Karpas-422 (cell line): ENCODE data around the gene PIN1. TPM values are rescaled to one million over a fixed set of nuclear protein-coding genes. Genes with fewer than 3 reads are reported as not detected.

Source experiments
- DNase-seq: peaks from one replicate; pipeline ENCODE4 v3.0.0-alpha.2; 2015
- H2AFZ ChIP-seq: fragments of 200-600 bp; sonication (generic); 2 replicates; pipeline ENCODE4 v1.6.1; 2014; ENCODE audit warnings: antibody characterized with exemption, low read length, mixed read lengths
- H3K27ac ChIP-seq: fragments of 200-600 bp; sonication (generic); 2 replicates; pipeline ENCODE4 v1.5.1; 2014; ENCODE audit warnings: mild to moderate bottlenecking, low read length, moderate library complexity
- H3K27me3 ChIP-seq: fragments of 200-600 bp; sonication (generic); 2 replicates; pipeline ENCODE4 v1.6.1; 2014; ENCODE audit warnings: low read length, mixed read lengths
- H3K36me3 ChIP-seq: fragments of 200-600 bp; sonication (generic); 2 replicates; pipeline ENCODE4 v1.6.1; 2014; ENCODE audit warnings: low read length, mixed read lengths; ENCODE audit not compliant: insufficient read depth
- H3K4me1 ChIP-seq: fragments of 200-600 bp; sonication (generic); 2 replicates; pipeline ENCODE4 v1.6.1; 2014; ENCODE audit warnings: mild to moderate bottlenecking, low read length, mixed read lengths
- H3K4me2 ChIP-seq: fragments of 200-600 bp; sonication (generic); 2 replicates; pipeline ENCODE4 v1.6.1; 2014; ENCODE audit warnings: low read length, low read depth, mild to moderate bottlenecking; ENCODE audit not compliant: poor library complexity, severe bottlenecking
- H3K4me3 ChIP-seq: fragments of 200-600 bp; sonication (generic); 2 replicates; pipeline ENCODE4 v1.5.1; 2014; ENCODE audit warnings: mild to moderate bottlenecking, antibody characterized with exemption, low read length, mixed read lengths
- H3K79me2 ChIP-seq: fragments of 200-600 bp; sonication (generic); 2 replicates; pipeline ENCODE4 v1.6.1; 2014; ENCODE audit warnings: mild to moderate bottlenecking, low read length, mixed read lengths
- H3K9ac ChIP-seq: fragments of 200-600 bp; sonication (generic); 2 replicates; pipeline ENCODE4 v1.6.0; 2014; ENCODE audit warnings: low read length
- H3K9me2 ChIP-seq: fragments of 200-600 bp; sonication (generic), shearing (Covaris generic); replicated peaks from 2 replicates; pipeline ENCODE4 v1.6.0; 2014; ENCODE audit warnings: mild to moderate bottlenecking, low read length, moderate library complexity; ENCODE audit not compliant: insufficient read depth
- H3K9me3 ChIP-seq: fragments of 300-700, 200-600 bp; sonication (generic); 2 replicates; pipeline ENCODE4 v1.6.1; 2014; ENCODE audit warnings: low read length, mixed read lengths
- H4K20me1 ChIP-seq: fragments of 200-600 bp; sonication (generic); 2 replicates; pipeline ENCODE4 v1.6.1; 2014; ENCODE audit warnings: mild to moderate bottlenecking, antibody characterized with exemption, low read length, low read depth; ENCODE audit not compliant: insufficient read depth
- total RNA-seq: library from RNA; depleted of rRNA; stranded (reverse); fragments of >200 nt; shearing (Covaris generic); gene quantifications from 2 replicates; pipeline ENCODE4 v1.2.3, GENCODE V29; 2014; ENCODE audit warnings: low replicate concordance

The PIN1 gene
- total RNA-seq, 1 experiment from 2014 or later, result 56.9 TPM

DNA sequence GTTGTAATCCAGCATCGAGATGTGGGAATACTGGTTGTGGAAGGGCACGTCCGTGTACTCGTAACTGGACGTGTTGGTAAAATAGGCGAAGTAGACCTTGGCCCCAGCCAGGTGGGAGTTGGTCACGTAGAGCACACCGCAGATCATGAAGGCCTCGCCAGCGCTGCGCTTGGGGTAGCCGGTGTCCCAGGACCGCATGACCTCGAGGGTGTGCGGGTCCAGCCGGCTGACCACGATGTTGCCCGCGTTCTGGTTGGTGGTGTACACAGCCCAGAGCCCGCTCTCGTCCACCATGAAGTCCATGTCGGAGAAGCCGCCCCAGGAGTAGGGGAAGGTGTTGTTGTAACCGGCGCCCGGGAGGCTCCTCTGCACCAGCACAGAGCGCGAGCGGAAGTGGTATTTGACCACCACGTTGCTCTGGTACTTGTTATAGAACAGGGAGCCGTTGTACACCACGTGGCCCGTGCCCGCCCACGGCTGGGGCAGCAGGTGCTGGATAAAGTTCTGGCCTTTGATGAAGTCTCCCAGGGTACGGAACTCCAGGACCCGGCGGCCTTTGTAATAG is 19.2 kb downstream of the PIN1 start:
- no peaks in the 10 kb centered on the region for H3K4me1 ChIP-seq
- no peaks in the 10 kb centered on the region for H3K9me3 ChIP-seq
- H3K4me3 ChIP-seq, result no peak overlapping the region

DNA sequence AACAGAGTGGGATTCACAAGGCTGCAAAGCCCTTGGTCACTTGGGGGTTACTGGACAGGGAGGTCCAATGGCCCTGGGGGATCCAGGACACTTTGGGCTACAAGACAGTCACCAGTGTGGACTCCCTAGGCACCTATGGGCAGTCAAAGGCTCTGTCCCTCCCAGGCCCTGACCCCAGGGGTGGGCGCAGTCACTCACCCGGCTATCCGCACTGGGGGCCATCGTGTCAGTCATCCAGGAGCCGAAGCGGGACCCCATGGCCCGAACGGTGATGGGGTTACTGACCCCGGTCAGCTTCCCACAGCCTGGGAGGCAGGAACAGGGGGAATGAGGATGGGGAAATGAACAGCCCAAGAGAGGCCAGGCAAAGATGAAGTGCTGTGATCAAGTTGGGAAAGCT is 21.5 kb downstream of the PIN1 start:
- no peak overlapping the region for H2AFZ ChIP-seq
- no peaks in the 10 kb centered on the region for H3K9me3 ChIP-seq
- no peaks in the 10 kb centered on the region for H3K9me2 ChIP-seq
- no peaks in the 10 kb centered on the region for H3K4me1 ChIP-seq
- no peak for DNase-seq
- H3K4me3 ChIP-seq, result no peak overlapping the region
- H3K79me2 ChIP-seq, result no peaks in the 10 kb centered on the region
- no peaks in the 10 kb centered on the region for H4K20me1 ChIP-seq
- H3K27ac ChIP-seq, result no peak overlapping the region
- H3K9ac ChIP-seq, result no peak overlapping the region
- H3K4me2 ChIP-seq, result no peak overlapping the region
- no peaks in the 10 kb centered on the region for H3K36me3 ChIP-seq
- H3K27me3 ChIP-seq, result no peaks in the 10 kb centered on the region

More for the DNA sequence above, 19.2 kb downstream of the PIN1 start:
- H3K36me3 ChIP-seq, result no peaks in the 10 kb centered on the region
- no peaks in the 10 kb centered on the region for H3K9me2 ChIP-seq
- no peak overlapping the region for H2AFZ ChIP-seq
- no peaks in the 10 kb centered on the region for H3K79me2 ChIP-seq
- H3K4me2 ChIP-seq, result no peak overlapping the region
- no peak for DNase-seq
- H3K27ac ChIP-seq, result no peak overlapping the region
- no peak overlapping the region for H3K9ac ChIP-seq
- H3K27me3 ChIP-seq, result no peaks in the 10 kb centered on the region
- 0 out of 2 replicates have a peak, but pooled peaks cover 4% of the 10 kb centered on the region for H4K20me1 ChIP-seq

DNA sequence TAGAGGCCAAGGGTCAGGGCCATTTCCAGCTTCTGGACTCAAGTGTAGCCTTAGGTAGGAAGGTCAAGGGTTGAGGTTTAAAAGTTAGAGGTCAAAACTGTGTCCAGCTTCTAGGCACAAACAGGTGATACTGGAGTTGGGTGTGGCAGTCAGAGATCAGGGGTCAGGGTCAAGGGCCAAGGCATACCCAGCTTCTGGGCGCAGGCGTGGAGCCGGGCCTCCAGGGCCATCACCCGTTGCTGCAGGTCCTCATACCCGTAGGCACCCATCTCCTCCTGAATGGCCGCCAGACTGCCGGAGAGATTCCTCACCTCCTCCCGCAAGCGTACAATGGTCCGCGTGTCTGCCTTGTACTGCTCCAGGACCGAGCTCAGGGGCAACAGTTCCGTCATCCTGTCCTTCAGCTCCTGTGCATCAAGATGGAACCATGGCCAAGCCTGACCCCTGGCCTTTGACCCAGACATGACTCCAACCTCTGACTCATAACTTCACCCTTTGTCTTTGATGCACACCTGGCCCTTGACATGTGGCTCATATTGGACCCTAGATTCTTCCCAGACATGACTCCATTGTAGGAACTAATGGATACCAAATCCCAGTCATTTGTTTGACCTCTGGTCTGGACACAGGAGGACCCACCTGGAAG is 22.1 kb downstream of the PIN1 start:
- H3K9ac ChIP-seq, result no peak overlapping the region
- H2AFZ ChIP-seq, result no peak overlapping the region
- H3K36me3 ChIP-seq, result no peaks in the 10 kb centered on the region
- H3K4me2 ChIP-seq, result no peak overlapping the region
- no peaks in the 10 kb centered on the region for H3K4me1 ChIP-seq
- H3K9me3 ChIP-seq, result no peaks in the 10 kb centered on the region
- H3K27me3 ChIP-seq, result no peaks in the 10 kb centered on the region
- H3K4me3 ChIP-seq, result no peak overlapping the region
- no peak overlapping the region for H3K27ac ChIP-seq
- DNase-seq, result no peak
- no peaks in the 10 kb centered on the region for H3K79me2 ChIP-seq
- H4K20me1 ChIP-seq, result no peaks in the 10 kb centered on the region
- no peaks in the 10 kb centered on the region for H3K9me2 ChIP-seq

DNA sequence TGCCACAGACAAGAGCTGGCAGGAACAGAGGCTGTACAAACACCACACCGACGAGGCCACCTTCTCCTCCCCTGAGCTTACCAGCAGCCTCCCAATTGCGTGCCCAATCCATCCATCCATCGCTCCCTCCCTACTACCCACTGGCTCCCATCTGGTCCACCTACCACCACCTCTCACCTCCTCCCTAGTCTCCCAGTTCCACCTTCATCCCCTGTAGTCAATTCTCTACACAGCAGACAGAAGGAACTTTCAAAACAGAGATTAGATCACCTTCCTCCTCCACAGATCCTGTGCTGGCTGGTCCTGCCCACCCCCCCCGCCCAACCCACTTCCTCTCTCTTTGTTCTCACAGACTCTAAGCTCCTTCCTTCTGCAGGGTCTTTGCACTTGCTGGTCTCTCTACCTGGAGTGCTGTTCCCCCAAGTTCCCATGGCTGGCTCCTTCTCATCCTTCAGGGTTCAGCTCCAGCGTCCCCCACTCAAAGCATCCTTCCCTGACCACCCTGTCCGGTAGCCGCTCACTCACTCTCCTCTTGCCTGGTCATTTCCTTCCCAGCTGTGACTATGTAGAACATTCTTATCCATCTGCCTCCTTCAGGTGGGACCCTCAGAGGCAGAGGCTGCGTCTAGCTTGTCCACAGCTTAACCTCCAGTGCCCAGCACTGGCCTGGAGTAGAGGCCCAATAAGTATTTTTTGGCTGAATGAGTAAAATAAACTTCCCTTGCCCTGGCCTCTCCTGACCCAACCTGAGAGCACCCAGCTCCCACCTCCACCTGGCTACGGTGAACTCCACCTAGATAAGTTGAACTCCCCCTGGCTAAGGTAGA is 23.0 kb downstream of the PIN1 start:
- no peak overlapping the region for H2AFZ ChIP-seq

DNA sequence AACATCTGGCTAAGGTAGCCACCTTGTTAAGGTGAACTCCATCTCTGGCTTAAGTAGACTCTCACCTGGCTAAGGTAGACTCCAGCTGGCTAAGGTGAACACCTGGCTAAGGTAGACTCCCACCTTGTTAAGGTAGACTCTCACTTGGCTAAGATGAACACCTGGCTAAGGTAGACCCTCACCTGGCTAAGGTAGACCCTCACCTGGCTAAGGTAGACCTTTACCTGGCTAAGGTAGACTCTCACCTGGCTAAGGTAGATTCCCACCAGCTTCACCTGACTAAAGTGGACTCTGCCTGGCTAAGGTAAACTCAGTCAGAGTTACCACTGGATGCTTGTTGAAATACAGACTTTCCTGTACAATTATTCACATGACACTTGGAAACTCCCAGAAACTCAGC is 23.6 kb downstream of the PIN1 start:
- H3K27ac ChIP-seq, result no peak overlapping the region
- H3K4me2 ChIP-seq, result no peak overlapping the region
- no peaks in the 10 kb centered on the region for H3K79me2 ChIP-seq
- H3K4me1 ChIP-seq, result no peaks in the 10 kb centered on the region
- no peak overlapping the region for H3K4me3 ChIP-seq
- no peak overlapping the region for H3K9ac ChIP-seq
- no peaks in the 10 kb centered on the region for H3K36me3 ChIP-seq
- DNase-seq, result no peak
- H3K27me3 ChIP-seq, result no peaks in the 10 kb centered on the region
- no peak overlapping the region for H2AFZ ChIP-seq
- no peaks in the 10 kb centered on the region for H4K20me1 ChIP-seq
- H3K9me3 ChIP-seq, result no peaks in the 10 kb centered on the region
- no peaks in the 10 kb centered on the region for H3K9me2 ChIP-seq

More for the DNA sequence above, 23.0 kb downstream of the PIN1 start:
- no peak for DNase-seq
- H4K20me1 ChIP-seq, result no peaks in the 10 kb centered on the region
- H3K4me1 ChIP-seq, result no peaks in the 10 kb centered on the region
- H3K4me2 ChIP-seq, result no peak overlapping the region
- no peak overlapping the region for H3K9ac ChIP-seq
- H3K27me3 ChIP-seq, result no peaks in the 10 kb centered on the region
- H3K9me3 ChIP-seq, result no peaks in the 10 kb centered on the region
- H3K36me3 ChIP-seq, result no peaks in the 10 kb centered on the region
- H3K79me2 ChIP-seq, result no peaks in the 10 kb centered on the region
- no peak overlapping the region for H3K4me3 ChIP-seq
- no peak overlapping the region for H3K27ac ChIP-seq
- H3K9me2 ChIP-seq, result no peaks in the 10 kb centered on the region

DNA sequence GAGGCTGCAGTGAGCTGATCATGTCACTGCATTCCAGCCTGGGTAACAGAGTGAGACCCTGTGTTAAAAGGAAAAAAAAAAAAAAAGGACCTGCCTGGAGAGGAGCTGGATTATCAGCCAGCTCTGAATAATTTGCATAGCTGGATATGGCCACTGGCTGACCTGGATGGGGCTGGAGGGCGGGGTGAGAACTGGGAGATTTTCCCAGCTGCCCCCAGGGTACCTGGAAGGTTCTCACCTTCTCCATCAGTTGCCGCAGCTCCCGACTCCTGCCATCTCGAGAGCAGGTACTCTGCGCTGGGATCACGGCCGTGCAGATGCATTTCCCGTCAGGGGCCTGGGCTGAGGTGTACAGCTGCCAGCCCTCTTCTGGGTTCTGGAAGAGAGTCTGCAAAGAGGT is 25.3 kb downstream of the PIN1 start:
- DNase-seq, result no peak
- Histone ChIP-seq H3K4me3 (no peak overlapping the region), H3K4me2 (no peak overlapping the region), H3K9me3 (no peaks in the 10 kb centered on the region), H3K79me2 (no peaks in the 10 kb centered on the region), H3K27me3 (no peaks in the 10 kb centered on the region), H3K36me3 (no peaks in the 10 kb centered on the region), H4K20me1 (no peaks in the 10 kb centered on the region), H3K4me1 (no peaks in the 10 kb centered on the region), H2AFZ (no peak overlapping the region), H3K9me2 (no peaks in the 10 kb centered on the region), H3K9ac (no peak overlapping the region), H3K27ac (no peak overlapping the region)

DNA sequence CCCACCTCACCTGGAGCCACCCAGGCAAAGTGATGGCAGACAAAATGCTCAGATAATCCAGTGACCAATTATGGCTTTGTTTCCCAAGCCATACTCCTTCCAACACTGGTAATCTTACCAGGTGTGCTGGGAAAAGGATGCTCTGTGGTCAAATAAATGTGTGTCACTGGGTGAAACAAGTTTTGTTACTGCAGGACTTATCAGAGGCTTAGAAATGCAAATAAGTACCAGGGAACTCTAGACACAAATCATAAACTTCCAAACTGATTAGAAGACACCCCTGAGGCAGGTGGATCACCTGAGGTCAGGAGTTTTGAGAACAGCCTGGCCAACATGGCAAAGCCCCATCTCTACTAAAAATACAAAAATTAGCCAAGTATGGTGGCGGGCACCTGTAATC is 26.4 kb downstream of the PIN1 start:
- no peaks in the 10 kb centered on the region for H3K9me2 ChIP-seq
- no peaks in the 10 kb centered on the region for H3K9me3 ChIP-seq
- H3K9ac ChIP-seq, result no peak overlapping the region
- H3K27me3 ChIP-seq, result no peaks in the 10 kb centered on the region
- no peak overlapping the region for H3K4me2 ChIP-seq
- no peaks in the 10 kb centered on the region for H3K4me1 ChIP-seq
- H2AFZ ChIP-seq, result no peak overlapping the region
- no peak for DNase-seq
- H3K79me2 ChIP-seq, result no peaks in the 10 kb centered on the region
- H4K20me1 ChIP-seq, result no peaks in the 10 kb centered on the region
- H3K4me3 ChIP-seq, result no peak overlapping the region
- no peak overlapping the region for H3K27ac ChIP-seq
- no peaks in the 10 kb centered on the region for H3K36me3 ChIP-seq

DNA sequence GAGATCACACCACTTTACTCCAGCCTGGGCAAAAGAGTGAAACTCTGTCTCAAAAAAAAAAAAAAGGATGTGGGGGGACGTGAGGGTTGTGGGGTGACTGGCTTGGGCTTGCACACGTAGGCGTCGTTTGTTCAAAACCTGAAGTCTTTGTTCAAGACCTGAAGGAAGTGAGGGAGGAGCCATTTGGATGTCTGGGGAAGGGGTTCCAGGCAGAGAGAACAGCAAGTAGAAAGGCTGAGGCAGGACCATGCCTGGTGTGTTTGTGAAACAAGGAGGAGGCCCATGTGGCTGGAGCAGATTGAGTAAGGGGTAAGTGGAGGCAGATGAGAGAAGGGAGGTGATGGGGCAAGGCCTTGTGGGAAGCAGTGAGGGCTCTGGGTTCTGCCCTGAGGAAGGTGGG is 27.8 kb downstream of the PIN1 start:
- no peak for DNase-seq
- Histone ChIP-seq H3K4me2 (no peak overlapping the region), H3K4me1 (no peaks in the 10 kb centered on the region)

More for the DNA sequence above, 27.8 kb downstream of the PIN1 start:
- Histone ChIP-seq H3K27me3 (no peaks in the 10 kb centered on the region), H3K27ac (no peak overlapping the region), H3K36me3 (no peaks in the 10 kb centered on the region), H3K9ac (no peak overlapping the region), H3K79me2 (no peaks in the 10 kb centered on the region), H2AFZ (no peak overlapping the region), H4K20me1 (no peaks in the 10 kb centered on the region), H3K9me3 (no peaks in the 10 kb centered on the region), H3K9me2 (no peaks in the 10 kb centered on the region), H3K4me3 (no peak overlapping the region)
